G401 (cell line): ENCODE data around the gene CACNA2D4. TPM values are rescaled to one million over a fixed set of nuclear protein-coding genes. Genes with fewer than 3 reads are reported as not detected.
A peak's percentile ranks its signal among the peaks of the same experiment; 100 is the strongest.

Experiments
- DNase-seq: peaks from one replicate; pipeline ENCODE4 v3.0.0-alpha.2; 2015; ENCODE audit warnings: low spot score
- in situ Hi-C: cut with HindIII; loops from 2 replicates; pipeline ENCODE4 v1.10.0; 2016; ENCODE audit warnings: low sequenced_read_pairs, mixed read lengths
- total RNA-seq: library from RNA; depleted of rRNA; stranded (reverse); fragments of >200 nt; shearing (Covaris generic); gene quantifications from 2 replicates; pipeline ENCODE4 v1.2.3, GENCODE V29; 2014

CACNA2D4 gene
- total RNA-seq, 1 experiment from 2014 or later: not detected

- in situ Hi-C loops: loop anchor here (25.0 kb wide), 1 partner anchor 162 kb away; the partner anchor contains the start of gene WNT5B
- no peak for DNase-seq
Measured at GRCh38 chr12:1799051-1799881, 119.2 kb downstream of the CACNA2D4 start.

DNA sequence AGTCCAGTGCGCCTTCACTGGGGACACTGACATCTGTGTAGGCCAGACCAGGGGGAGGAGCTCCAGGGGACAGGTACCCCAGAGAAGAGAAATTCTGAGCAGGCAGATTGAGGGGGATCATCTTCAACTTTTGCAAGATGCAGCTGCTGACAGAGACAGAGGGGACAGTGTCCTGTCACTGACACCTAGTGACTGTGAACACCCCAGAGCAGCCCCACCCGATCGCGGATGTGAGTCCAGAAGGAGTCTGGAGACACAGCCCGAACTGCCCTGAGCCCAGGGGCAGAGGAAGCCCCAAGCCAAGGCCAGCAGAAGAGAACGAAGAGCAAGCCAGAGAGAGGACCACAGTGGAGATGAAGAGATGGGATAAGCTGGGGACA lies 119.8 kb downstream of the CACNA2D4 start:
- no peak for DNase-seq
- in situ Hi-C loops: loop anchor here (25.0 kb wide), 1 partner anchor 161 kb away; the partner anchor contains the start of gene WNT5B

- in situ Hi-C loops: loop anchor here (25.0 kb wide), 1 partner anchor 161 kb away; the partner anchor contains the start of gene WNT5B
Measured at GRCh38 chr12:1797991-1798640, 120.3 kb downstream of the CACNA2D4 start.

DNA sequence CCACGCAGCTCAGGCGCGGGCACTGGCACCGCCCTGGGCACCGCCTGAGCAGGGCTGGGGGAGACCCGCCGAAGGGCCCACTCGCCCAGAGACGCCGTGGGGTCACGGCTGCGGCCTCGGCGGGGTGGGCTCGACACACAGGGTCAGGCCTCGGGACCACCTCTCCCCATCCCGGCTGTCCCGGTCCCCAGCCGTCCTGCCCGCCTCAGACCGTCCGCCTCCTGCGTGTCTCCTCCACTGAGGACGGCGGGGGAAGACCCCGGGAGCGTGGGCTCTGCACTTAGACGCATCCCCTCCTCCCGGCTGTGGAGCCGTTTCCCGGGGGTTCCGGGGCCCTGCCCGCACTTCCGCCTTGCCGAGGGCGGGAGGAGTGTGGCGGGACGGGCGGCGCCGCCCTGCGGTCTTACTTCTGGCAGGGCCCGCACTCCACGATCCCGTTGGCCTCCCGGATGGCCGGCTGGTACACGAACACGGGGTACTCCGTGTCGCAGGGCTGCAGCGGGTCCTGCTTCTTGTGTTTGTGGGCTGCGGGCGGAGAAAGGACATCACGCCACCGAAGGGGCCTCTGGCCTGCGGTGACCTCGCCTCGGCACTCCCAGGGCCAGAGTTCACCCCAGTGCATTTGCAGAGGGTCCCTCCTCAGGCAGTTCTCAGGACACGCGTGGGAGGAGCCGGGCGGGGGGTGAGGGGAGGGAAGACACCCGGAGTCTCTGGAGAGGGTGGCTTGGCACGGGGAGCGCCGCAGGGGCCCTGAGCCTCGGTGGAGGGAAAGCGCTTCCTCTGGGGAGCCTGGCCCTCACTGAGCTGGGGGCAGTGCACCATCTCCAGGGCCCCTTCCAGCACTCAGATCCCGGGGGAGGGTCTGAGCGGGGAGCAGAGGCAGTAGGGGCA lies 121.2 kb downstream of the CACNA2D4 start:
- in situ Hi-C loops: loop anchor here (25.0 kb wide), 1 partner anchor 160 kb away; the partner anchor contains the start of gene WNT5B
- DNase-seq: no peak

More at GRCh38 chr12:1797991-1798640, 120.3 kb downstream of the CACNA2D4 start:
- DNase-seq: no peak

- DNase-seq: no peak
- in situ Hi-C loops: loop anchor here (25.0 kb wide), 1 partner anchor 159 kb away; the partner anchor contains the start of gene WNT5B
Measured at GRCh38 chr12:1796515-1797010, 121.9 kb downstream of the CACNA2D4 start.

GRCh38 chr12:1795785-1796514 lies 122.5 kb downstream of the CACNA2D4 start:
- in situ Hi-C loops: loop anchor here (25.0 kb wide), 1 partner anchor 159 kb away; the partner anchor contains the start of gene WNT5B

DNA sequence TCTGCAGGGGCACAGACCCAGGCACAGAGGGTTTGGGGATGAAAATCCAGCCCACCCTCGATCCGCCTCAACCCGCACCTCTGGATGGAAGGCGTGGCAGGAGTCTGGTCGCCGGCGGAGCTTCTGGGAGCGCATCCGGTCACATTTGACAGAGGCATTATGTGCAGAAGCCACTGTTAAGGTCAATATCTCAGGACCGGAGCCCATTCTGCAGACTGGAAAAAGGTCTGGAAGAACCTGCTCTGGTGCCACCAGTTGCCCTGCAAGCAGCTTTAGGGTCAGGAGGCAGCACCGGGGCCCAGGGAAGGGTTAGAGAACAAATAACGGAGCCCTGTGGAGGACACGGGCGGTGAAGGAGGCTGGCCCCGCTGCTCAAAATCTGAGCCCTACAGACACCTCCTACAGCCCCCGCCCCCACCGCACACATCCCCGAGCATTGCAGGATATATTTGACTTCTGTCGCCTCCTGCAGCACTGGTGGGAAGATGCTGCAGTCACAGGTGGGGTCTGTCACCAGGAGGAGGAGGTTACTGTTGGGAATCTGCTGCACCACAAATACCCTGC lies 123.1 kb downstream of the CACNA2D4 start:
- in situ Hi-C loops: loop anchor here (25.0 kb wide), 1 partner anchor 158 kb away; the partner anchor contains the start of gene WNT5B
- DNase-seq: no peak

More at GRCh38 chr12:1795785-1796514, 122.5 kb downstream of the CACNA2D4 start:
- peak; percentile 67 for DNase-seq

DNA sequence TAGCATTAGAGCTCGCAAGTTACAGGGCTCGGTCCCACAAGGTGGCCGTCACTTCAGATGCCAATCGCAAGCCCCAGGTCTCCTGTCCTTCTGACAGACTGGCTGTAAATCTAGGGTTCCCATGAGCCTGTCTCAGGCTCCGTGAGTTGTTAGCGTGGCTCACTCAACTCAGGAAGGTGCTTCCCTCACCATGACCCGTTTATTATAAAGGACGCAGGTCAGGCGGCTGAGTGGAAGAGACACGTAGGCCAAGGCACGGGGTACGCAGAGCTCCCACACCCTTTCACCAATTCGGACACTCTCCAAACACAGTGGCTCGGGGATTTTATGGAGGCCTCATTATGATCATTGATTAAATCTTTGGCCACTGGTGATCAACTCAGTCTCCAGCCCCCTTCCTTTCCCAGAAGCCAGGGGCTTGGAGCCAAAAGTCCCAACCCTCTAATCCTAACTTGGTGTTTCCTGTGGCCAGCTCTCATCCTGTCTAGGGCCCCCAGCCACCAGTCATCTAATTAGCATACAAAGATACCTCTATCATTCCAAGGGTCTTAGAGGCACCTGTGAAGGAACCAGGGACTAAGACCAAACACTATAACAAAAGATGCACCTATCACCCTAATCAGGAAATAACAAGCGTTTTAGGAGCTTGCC lies 123.9 kb downstream of the CACNA2D4 start:
- DNase-seq: no peak
- in situ Hi-C loops: loop anchor here (25.0 kb wide), 1 partner anchor 157 kb away; the partner anchor contains the start of gene WNT5B

GRCh38 chr12:1793426-1794210 lies 124.8 kb downstream of the CACNA2D4 start:
- in situ Hi-C loops: loop anchor here (25.0 kb wide), 1 partner anchor 156 kb away; the partner anchor contains the start of gene WNT5B
- no peak for DNase-seq

DNA sequence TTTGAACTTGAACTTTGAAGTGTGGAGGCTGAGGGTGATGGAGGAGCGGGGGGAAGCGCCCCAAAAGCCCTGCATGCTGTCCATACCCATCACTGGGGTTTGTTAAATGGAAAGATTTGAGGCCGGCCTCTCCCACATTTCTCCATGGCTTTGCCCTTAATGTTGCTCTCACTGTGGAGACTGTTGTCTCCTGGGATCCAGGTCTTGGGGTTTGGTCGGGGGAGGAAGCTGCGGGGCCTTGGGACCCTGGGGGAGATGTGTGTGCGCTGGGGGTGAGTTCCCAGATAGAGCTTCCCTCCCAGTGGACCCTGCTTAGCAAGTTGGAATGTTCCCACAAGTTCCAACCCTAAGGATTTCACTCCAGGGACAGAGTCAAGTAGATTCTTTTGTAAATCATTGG lies 126.0 kb downstream of the CACNA2D4 start:
- in situ Hi-C loops: loop anchor here (25.0 kb wide), 1 partner anchor 155 kb away; the partner anchor contains the start of gene WNT5B
- no peak for DNase-seq

DNA sequence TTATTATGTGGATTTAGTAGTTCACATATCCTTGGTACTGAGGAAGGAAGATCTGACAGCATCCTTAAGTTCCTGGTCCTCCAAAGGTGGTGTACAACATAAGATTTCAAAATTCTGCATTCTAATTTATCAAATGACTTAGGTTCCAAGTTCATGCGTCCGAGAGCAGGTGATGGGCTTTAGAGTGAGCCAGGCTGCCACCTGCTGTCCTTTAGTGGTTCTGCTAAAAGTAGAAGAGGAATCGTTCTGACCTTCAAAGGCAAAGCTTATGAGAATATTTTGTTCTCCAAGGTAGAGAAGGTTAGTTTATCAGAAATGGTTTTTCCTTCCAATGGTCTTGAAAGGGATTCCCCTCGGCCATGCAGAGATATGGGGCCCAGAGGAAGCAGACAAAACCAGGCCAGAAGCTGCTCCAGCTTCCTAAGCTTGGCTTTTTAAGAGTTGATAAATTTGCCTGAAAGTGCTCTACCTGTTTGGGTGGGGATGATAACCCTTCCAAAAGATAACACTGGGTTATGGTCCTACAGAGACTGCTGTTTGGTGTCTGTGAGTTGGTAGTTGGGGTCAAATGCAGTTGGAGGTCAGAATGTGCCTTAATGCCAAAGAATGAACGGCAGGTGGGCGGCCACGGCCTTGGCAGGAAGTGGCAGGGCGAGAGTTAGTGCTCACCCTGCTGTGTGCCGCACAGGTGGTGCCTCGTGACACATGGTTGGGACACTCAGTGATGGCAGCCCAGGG lies 127.2 kb downstream of the CACNA2D4 start:
- in situ Hi-C loops: loop anchor here (25.0 kb wide), 1 partner anchor 154 kb away; the partner anchor contains the start of gene WNT5B
- DNase-seq: peak; percentile 80

DNA sequence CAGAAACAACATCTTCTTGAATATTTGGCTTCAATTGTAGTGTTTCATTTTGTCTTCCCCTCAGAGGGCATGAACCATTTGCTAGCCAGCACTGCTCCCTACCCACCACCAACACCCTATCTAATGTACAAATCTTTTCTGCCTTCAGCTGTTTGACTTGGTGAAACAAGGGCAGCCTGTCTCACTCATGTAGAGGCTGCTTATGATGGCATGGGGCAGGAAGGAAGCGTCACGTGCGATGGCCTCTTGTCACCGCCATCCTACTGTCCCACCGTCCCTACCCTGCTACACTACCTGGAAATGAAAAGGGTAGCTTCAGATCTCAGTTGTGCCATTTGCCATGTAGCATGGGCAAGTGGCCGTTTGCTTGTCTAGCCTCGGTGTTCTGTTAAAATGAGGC lies 128.0 kb downstream of the CACNA2D4 start:
- DNase-seq: no peak
- in situ Hi-C loops: loop anchor here (25.0 kb wide), 1 partner anchor 153 kb away; the partner anchor contains the start of gene WNT5B

- in situ Hi-C loops: loop anchor here (25.0 kb wide), 1 partner anchor 150 kb away; the partner anchor contains the start of gene WNT5B
- DNase-seq: no peak
Measured at GRCh38 chr12:1787714-1788113, 130.7 kb downstream of the CACNA2D4 start.

GRCh38 chr12:1782215-1782614 lies 136.2 kb downstream of the CACNA2D4 start:
- in situ Hi-C loops: loop anchor here (25.0 kb wide), 1 partner anchor 145 kb away; the partner anchor contains the start of gene WNT5B
- no peak for DNase-seq

- in situ Hi-C loops: loop anchor here (25.0 kb wide), 1 partner anchor 144 kb away; the partner anchor contains the start of gene WNT5B
- DNase-seq: no peak
Measured at GRCh38 chr12:1781772-1782171, 136.7 kb downstream of the CACNA2D4 start.
